ENCODE data around the gene JMJD4.

GRCh38 chr1:227769936-227770494 lies 34.9 kb upstream of the JMJD4 start:
- no peak for TF ChIP-seq CTCF (IDR thresholded peaks at IDR 0.05 in 4 of 5, conservative IDR thresholded peaks at IDR 0.05 in 1 of 5)
- no peak for TF ChIP-seq POLR2A (IDR thresholded peaks at IDR 0.05)

All from gastrocnemius medialis (tissue), 4 donors.